Measurements from ENCODE around the gene UPF2. TPM values are rescaled to one million over a fixed set of nuclear protein-coding genes. Genes with fewer than 3 reads are reported as not detected.

Gene UPF2
- total RNA-seq, 1 donor from 2014 or later: 7.9 TPM

DNA sequence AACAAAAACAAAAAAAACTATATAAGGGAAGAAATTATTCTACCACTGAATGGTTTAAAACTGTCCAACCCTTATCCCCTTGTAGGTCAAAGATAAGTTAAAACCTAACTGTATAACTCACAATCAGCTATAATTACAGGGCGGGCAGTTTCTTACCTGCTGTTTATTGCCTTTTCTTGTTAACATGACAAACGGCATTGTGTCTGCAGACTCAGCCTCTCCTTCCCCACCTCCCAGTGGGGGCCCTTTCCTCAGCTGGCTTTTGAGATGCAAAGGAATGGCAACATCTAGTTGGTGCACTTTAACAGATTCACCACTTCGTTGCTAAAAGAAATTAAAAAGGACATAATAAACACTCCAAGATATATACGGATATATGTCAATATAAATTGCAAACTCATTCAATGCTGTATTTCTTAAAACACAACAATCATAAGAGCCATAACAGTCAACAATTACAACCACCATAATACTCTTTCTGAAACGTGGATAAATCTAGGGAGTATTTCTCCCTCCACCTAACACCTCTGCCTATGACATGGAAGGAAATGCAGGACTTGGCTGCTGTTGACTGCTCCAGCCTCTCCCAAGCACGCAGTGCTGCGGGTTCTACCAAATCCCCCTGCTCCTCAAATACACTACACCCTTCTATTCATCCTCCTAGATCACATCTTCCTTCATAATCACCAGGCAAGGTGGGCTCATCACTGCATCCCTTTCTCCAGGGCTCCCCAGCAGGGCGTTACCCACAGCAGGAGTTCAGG is 106.0 kb downstream of the UPF2 start:
- Histone ChIP-seq H3K27me3 (no peaks in the 10 kb centered on the region), H3K9me3 (no peaks in the 10 kb centered on the region), H3K4me3 (no peak overlapping the region), H3K27ac (no peak overlapping the region), H3K4me1 (no peaks in the 10 kb centered on the region), H3K36me3 (peaks cover 25 to 46% of the 10 kb centered on the region in 2 donors)
- DNase-seq (ENCODE audit: low spot score in 2 of 2): no peak
- intact Hi-C loops (cut with DNase I): no loop called here
- TF ChIP-seq, protein P1, sequence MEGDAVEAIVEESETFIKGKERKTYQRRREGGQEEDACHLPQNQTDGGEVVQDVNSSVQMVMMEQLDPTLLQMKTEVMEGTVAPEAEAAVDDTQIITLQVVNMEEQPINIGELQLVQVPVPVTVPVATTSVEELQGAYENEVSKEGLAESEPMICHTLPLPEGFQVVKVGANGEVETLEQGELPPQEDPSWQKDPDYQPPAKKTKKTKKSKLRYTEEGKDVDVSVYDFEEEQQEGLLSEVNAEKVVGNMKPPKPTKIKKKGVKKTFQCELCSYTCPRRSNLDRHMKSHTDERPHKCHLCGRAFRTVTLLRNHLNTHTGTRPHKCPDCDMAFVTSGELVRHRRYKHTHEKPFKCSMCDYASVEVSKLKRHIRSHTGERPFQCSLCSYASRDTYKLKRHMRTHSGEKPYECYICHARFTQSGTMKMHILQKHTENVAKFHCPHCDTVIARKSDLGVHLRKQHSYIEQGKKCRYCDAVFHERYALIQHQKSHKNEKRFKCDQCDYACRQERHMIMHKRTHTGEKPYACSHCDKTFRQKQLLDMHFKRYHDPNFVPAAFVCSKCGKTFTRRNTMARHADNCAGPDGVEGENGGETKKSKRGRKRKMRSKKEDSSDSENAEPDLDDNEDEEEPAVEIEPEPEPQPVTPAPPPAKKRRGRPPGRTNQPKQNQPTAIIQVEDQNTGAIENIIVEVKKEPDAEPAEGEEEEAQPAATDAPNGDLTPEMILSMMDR (IDR thresholded peaks at IDR 0.05): no peak

DNA sequence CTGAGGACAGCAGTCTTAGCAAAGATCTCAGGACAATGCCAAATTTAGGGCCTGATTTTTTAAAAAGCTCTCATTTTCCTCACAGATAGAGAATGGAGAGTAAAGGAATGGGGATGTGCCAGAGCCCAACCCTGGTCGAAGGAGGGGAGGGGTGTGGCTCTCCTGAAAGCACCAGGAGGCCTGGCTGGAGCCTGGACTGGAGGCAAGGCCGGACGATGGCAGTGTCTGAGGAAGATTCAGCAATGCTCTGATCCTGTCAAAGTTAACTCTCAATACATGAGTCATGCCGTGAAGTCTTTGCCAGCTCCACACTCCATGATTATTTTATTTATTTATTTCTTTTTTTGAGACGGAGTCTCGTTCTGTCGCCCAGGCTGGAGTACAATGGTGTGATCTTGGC is 108.3 kb downstream of the UPF2 start:
- no peak overlapping the region for H3K27ac ChIP-seq
- H3K4me3 ChIP-seq: no peak overlapping the region
- H3K36me3 ChIP-seq: peaks cover 41 to 54% of the 10 kb centered on the region in 2 donors
- no peaks in the 10 kb centered on the region for H3K27me3 ChIP-seq
- H3K9me3 ChIP-seq: no peaks in the 10 kb centered on the region
- no peak for DNase-seq (ENCODE audit: low spot score in 2 of 2)
- TF ChIP-seq, protein P1 (IDR thresholded peaks at IDR 0.05): no peak
- no peaks in the 10 kb centered on the region for H3K4me1 ChIP-seq
- intact Hi-C loops (cut with DNase I): no loop called here

DNA sequence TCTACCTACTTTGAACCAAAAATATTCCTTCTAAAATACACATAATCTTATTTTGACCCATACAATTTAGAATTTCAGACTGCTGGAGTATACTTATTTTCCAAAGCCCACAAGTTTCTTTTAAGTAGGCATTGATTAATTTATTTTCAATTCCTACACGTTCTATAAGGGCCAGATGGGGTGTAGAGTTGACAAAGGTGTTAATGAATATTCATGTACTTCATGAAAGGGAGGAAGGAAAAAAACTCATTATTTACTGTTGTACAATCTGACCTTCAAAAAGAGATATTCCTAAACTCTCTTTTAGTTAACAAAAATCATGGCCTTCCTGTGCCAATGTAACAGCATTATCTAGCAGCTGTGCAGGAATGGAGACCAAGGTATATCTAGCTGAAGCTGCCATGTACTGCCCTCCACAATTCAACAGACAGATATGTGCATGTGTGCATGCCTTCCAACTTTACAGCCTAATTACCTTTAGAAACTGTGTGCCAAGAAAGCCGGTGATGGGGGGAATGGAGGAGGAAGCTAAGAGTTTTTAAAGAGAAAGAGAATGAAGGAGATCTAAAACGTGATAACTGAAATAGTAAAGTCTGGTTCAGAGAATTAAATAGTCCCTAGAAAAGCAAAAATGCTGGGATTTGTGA is 108.9 kb downstream of the UPF2 start:
- peaks cover 47 to 59% of the 10 kb centered on the region in 2 donors for H3K36me3 ChIP-seq
- TF ChIP-seq, protein P1 (IDR thresholded peaks at IDR 0.05): no peak
- H3K27me3 ChIP-seq: no peaks in the 10 kb centered on the region
- intact Hi-C loops (cut with DNase I): no loop called here
- no peak for DNase-seq (ENCODE audit: low spot score in 2 of 2)
- H3K27ac ChIP-seq: no peak overlapping the region
- H3K4me1 ChIP-seq: no peaks in the 10 kb centered on the region
- no peak overlapping the region for H3K4me3 ChIP-seq
- H3K9me3 ChIP-seq: no peaks in the 10 kb centered on the region

DNA sequence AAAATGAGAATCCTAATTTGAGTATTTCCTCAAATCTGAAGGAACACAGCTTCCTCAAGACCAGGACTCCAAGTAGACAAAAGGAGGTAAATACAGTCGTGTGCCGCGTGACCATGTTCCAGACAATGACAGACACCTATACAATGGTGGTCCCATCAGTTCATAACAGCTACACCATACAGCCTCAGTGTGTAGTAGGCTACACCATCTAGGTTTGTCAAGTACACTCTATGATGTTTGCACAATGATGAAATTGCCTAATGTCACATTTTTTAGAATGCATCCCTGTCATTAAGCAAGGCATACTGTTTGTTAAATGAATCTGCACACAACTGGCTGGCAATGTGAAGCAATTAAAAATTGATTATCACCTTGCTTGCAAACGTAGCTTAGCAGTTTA is 111.6 kb downstream of the UPF2 start:
- no peak overlapping the region for H3K4me3 ChIP-seq
- no peak overlapping the region for H3K27ac ChIP-seq
- no peaks in the 10 kb centered on the region for H3K4me1 ChIP-seq
- peaks cover 63 to 68% of the 10 kb centered on the region in 2 donors for H3K36me3 ChIP-seq
- TF ChIP-seq, protein P1 (IDR thresholded peaks at IDR 0.05): no peak
- H3K27me3 ChIP-seq: no peaks in the 10 kb centered on the region
- no peak for DNase-seq (ENCODE audit: low spot score in 2 of 2)
- H3K9me3 ChIP-seq: no peaks in the 10 kb centered on the region
- intact Hi-C loops (cut with DNase I): no loop called here

DNA sequence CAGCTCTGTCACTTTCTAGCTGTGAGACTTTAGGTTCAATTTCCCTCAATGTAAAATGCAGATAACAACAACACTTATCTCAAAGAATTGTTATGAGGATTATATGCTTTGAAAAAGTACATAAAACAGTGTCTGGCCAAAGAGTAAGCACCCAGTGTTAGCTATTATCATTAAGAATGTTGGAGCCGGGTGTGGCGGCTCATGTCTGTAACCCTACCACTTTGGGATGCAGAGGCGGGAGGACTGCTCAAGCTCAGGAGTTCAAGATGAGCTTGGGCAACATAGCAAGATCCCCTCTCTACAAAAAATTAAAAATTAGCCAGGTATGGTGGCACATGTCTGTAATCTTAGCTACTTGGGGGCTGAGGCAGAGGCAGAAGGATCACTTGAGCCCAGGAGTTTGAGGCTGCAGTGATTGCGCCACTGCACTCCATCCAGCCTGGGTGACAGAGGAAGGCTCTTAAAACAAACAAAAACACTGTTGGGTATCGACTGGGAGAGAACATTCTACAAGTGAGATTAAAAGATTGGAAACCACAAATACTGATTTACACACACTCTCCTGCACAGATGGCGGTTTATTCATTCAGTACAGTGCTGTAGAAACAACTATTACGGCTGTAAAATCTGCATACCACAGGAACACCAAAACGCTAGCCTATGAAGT is 112.2 kb downstream of the UPF2 start:
- Histone ChIP-seq H3K27me3 (no peaks in the 10 kb centered on the region), H3K4me3 (no peak overlapping the region), H3K9me3 (no peaks in the 10 kb centered on the region), H3K36me3 (peaks cover 61 to 68% of the 10 kb centered on the region in 2 donors), H3K4me1 (no peaks in the 10 kb centered on the region), H3K27ac (no peak overlapping the region)
- TF ChIP-seq, protein P1 (IDR thresholded peaks at IDR 0.05): no peak
- DNase-seq (ENCODE audit: low spot score in 2 of 2): no peak
- intact Hi-C loops (cut with DNase I): no loop called here
